Transverse colon (tissue), 4 donors: ENCODE results near the gene CBL.

ENCODE experiments used
- EP300 ChIP-seq: sonication (generic); formaldehyde crosslinking; IDR thresholded peaks from one replicate; pipeline ENCODE4 v1.6.1; 2017; ENCODE audit warnings: antibody characterized with exemption, low read depth
- POLR2A ChIP-seq: fragments of 450-650 bp; IDR thresholded peaks from one replicate; pipeline ENCODE4 v1.6.1; 2016; ENCODE audit warnings: antibody characterized with exemption, mild to moderate bottlenecking, moderate library complexity
- POLR2AphosphoS5 ChIP-seq, 3 donors: sonication (generic); formaldehyde crosslinking; IDR thresholded peaks; one replicate each; pipeline ENCODE4 v1.6.1; 2016; ENCODE audit warnings: antibody characterized with exemption in 3 of 3
- TF ChIP-seq, protein P1 (sequence below), 5 experiments: fragments of 200-600 bp in 3 of 5; fragments of 450-650 bp in 2 of 5; sonication (generic) in 3 of 5; IDR thresholded peaks; 1 replicate in 2 of 5; 2 replicates in 3 of 5; pipeline ENCODE4 v1.5.1; 2016 to 2017; ENCODE audit warnings: antibody characterized with exemption in 5 of 5, inconsistent platforms in 3 of 5, mild to moderate bottlenecking in 2 of 5, moderate library complexity in 1 of 5

DNA sequence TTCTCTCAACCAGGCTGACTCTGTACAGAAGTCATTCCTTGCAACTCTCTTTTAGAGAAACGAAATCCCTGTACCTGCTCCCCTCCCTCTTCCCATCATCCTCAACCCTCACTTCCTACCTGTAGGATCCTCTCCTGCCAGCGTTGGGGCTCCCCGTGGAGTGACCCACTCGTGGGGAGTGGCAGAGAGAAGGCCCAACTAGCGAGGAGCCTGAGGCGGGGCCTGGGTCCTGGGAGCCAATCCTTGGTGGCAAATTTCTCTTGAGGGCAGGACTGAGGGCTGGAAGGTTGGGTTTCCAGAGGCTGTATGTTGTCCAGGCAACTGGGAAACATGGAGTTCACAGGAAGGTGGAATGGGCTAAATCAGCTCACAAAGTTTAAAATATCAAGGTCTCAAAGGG, 10.5 kb upstream of the CBL start:
- TF ChIP-seq, protein P1, sequence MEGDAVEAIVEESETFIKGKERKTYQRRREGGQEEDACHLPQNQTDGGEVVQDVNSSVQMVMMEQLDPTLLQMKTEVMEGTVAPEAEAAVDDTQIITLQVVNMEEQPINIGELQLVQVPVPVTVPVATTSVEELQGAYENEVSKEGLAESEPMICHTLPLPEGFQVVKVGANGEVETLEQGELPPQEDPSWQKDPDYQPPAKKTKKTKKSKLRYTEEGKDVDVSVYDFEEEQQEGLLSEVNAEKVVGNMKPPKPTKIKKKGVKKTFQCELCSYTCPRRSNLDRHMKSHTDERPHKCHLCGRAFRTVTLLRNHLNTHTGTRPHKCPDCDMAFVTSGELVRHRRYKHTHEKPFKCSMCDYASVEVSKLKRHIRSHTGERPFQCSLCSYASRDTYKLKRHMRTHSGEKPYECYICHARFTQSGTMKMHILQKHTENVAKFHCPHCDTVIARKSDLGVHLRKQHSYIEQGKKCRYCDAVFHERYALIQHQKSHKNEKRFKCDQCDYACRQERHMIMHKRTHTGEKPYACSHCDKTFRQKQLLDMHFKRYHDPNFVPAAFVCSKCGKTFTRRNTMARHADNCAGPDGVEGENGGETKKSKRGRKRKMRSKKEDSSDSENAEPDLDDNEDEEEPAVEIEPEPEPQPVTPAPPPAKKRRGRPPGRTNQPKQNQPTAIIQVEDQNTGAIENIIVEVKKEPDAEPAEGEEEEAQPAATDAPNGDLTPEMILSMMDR (IDR thresholded peaks at IDR 0.05), result no peak
- TF ChIP-seq POLR2A, result no peak
- no peak for TF ChIP-seq EP300
- no peak for TF ChIP-seq POLR2AphosphoS5 (IDR thresholded peaks at IDR 0.05)
